HCT116 (cell line): Measurements from ENCODE around the gene TBC1D14.

Source experiments
- CTCF ChIP-seq, 3 experiments: fragments of 200-600 bp in 1 of 3; sonication (generic) in 1 of 3; IDR thresholded peaks in 2 of 3; conservative IDR thresholded peaks in 1 of 3; 2 replicates each; pipeline ENCODE4 v1.5.1; 2012 to 2017; ENCODE audit warnings: low read depth in 2 of 3, low read length in 2 of 3, antibody characterized with exemption in 1 of 3, borderline replicate concordance in 1 of 3, control low read depth in 1 of 3, mild to moderate bottlenecking in 1 of 3, mixed read lengths in 1 of 3, mixed run types in 1 of 3, moderate library complexity in 1 of 3; ENCODE audit not compliant: insufficient read depth in 1 of 3
- EZH2 ChIP-seq: fragments of 200-600 bp; sonication (generic); IDR thresholded peaks from 2 replicates; pipeline ENCODE4 v1.6.1; 2017; ENCODE audit warnings: antibody characterized with exemption, mixed run types
- POLR2A ChIP-seq: IDR thresholded peaks from 2 replicates; pipeline ENCODE4 v1.7.0; 2011; ENCODE audit warnings: borderline replicate concordance; ENCODE audit not compliant: insufficient read depth, insufficient read length; ENCODE audit errors: extremely low read depth
- RAD21 ChIP-seq: IDR thresholded peaks from 2 replicates; pipeline ENCODE4 v1.6.1; 2012; ENCODE audit warnings: low read depth, mild to moderate bottlenecking

GRCh38 chr4:7019367-7019766 lies 109.7 kb downstream of the TBC1D14 start:
- TF ChIP-seq POLR2A = no peak
- no peak for TF ChIP-seq CTCF (IDR thresholded peaks at IDR 0.05 in 2 of 3, conservative IDR thresholded peaks at IDR 0.05 in 1 of 3; ENCODE audit: borderline replicate concordance in 1 of 3, insufficient read depth in 1 of 3, low read depth in 2 of 3, low read length in 2 of 3)
- no peak for TF ChIP-seq EZH2
- no peak for TF ChIP-seq RAD21
